HG03060 (cell line): ENCODE measurements around the gene GAB3.

Experiments
- ATAC-seq: cut with Tn5 transposase; IDR thresholded peaks from one replicate; pipeline ENCODE4 v1.9.1; 2021; ENCODE audit warnings: low read depth, moderate number of reproducible peaks; ENCODE audit not compliant: unreplicated experiment

GAB3 gene

DNA sequence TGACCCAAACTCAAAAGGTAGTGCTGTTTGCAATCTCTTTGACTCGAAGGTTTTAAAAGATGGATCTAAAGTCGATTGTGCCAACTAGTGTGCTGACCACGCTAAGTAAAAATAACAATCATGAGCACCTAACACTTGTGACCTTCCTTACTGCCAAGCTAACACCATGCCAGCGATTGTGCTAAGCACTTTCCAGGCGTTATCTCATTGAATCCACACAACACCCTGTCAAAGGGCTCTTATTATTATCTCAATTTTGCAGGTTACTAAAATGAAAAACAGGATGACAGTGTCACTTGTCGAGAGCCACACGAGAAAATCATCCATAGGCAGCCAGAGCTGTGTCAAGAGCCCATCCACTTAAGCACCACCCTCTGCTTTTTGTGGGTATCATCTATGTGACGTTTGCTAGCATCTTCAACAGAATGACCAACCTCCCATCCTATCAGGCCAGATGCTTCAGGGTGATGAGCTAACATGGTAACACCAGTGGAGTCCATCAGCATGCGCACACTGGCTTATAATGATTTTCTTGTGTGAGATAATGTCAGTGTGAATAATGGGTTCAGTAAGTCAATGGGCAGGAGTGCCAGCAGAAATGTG, 893 bp upstream of the GAB3 start:
- no peak for ATAC-seq

DNA sequence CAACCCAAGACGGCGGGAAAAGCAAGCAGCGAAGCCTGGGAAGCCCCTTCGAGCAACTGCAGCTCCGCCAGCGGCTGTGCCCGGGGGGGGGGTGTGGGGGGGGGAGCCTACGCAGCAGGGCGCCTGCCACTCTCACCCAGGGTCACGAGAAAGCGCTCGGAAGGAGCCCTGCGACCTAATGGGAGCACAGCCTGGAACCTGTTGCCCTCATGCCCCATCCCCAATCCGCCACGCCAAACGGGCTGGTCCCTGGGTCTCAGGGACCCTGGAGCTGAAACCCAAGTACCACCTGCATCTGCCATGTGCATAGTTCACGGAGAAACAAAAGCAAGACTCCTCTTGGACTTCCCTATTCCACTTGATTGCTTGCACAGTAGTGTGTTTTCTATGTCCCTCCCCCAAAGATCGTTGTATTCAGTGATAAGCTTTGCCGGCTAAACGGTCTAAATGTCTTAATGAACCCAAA, 359 bp upstream of the GAB3 start:
- ATAC-seq = no peak

DNA sequence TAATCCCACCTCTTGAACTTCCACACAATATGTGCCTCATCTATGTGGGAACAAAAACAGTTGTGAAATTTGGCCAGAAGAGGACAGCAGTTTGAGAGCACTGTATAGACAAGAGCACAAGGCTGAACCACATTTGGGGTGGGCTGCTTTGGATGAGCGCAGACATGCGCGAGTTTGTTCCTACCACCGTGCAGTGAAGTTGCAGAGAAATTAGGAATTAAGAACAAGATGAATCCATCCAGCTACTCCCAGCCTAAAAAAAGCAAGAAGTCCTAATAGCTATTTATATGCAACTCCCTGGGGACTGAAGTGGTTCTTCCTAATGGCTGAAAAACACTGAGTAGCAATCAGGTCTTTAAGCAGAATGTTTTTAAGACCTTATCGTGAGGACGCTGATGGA, 1.0 kb downstream of the GAB3 start:
- no peak for ATAC-seq

DNA sequence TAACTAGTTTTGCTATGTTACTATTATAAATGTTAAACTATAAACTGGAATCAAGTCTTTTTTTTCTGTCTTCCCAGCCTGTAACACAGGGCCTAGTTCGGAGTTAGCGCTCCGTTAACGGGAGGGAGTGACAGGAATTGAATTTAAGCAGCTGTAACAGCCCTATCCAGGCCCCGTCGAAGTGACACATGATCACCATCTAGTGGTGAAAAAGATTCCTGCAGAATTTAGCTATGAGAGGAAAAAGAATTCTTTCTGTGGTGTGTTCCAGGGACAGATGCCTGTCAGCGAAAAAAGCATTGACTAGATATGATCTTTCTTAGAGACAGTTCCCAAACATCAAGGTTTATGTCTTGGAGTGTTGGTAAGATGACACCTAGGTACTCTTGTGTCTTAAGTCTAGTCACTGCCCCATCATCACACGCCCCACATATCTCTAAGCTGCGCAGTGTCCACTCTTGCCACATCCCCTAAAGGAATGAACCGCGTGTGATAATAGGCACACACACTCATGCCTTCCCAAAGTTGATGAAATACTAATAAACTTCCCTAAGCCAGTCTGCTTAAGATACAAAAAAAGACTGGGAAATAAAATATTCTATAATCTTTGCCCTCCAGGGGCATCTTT, 2.1 kb downstream of the GAB3 start:
- no peak for ATAC-seq

DNA sequence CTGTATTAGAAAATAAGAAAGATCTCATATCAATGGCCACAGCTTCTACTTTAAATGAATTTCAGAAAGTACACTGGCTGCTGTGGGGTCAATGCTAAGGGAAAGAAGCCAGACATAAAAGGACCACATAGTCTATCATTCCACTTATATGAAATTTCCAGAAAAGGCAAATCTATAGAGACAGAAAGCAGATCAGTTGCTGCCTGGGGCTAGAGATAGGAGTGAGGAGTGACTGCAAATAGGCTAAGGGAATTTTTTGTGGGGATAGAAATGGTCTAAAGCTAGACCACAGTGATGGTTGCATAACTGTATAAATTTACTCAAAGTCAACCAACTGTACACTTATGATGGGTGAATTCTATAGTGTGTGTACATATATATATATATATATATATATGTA, 8.3 kb downstream of the GAB3 start:
- no peak for ATAC-seq

DNA sequence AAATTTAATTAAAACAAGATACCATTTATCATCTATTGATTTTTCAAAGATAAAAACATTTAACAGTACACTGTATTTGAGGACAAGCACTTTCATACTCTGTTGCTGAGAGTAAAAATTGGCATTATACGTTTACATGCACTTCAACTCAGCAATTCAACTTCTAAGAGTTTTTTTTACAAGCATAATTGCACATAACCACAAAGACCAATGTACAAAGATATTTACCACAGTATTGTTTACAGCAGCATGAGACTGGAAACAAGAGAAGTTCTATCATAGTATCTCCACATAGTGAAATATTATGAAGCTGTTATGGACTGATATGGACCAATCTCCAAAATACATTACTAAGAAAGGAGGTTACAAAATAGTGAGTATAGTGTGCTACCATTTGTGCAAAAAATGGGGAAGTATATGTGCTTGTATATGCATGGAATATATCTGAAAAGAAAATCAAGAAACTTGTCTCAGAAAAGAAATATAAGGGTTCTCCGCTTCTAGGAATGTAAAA, 10.9 kb downstream of the GAB3 start:
- no peak for ATAC-seq

DNA sequence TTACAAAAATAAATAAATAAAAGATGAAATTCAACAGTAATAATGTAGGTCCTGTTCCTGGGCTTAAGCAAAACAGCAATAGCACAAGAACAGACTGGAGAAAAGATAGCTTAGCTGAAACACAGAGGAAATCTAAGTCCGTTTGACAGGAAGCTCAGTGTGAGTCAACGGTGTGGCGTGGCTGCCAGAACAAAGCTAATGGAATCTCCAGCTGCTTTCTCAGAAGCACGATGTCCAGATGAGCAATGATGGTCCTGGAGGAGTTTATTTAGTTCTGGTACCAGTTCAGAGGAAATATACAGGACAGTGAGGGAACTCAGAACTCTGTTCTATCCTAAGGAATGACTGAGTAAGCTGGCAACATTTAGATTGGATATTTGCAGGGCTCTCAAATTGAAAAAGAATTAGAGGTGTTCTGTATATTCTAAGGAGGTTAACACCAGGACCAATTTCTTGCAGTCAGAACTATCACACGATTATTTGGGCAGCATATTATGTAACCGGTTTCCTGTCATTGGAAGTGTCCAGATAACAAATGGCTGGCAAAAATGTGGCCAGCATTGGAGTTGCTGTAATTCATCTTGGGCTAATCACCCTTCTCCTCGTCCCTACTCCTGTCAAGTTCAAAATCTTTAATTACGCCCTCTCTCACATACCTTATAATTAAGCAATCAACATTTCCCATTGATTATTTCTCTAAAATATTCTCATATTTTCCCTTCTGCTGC, 12.7 kb downstream of the GAB3 start:
- ATAC-seq = no peak

DNA sequence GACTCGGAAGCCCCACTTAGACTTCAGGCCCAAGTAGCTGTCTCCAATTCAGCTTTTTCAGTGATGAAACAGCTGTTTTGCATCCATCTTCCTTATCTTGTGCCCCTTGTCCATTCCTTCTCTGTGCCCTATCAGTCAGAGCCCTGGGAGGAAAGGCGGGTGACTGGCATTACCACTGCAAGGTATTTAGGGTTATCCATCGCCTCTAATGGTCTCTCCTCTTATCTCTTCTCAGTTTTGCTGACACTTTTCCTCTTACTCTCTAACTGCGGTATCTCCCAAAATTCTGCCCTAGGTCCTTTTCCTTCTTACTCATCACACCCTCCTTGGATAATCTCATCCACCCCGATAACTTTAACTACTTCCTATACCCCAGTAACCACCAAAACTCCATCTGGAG, 13.7 kb downstream of the GAB3 start:
- ATAC-seq = no peak

DNA sequence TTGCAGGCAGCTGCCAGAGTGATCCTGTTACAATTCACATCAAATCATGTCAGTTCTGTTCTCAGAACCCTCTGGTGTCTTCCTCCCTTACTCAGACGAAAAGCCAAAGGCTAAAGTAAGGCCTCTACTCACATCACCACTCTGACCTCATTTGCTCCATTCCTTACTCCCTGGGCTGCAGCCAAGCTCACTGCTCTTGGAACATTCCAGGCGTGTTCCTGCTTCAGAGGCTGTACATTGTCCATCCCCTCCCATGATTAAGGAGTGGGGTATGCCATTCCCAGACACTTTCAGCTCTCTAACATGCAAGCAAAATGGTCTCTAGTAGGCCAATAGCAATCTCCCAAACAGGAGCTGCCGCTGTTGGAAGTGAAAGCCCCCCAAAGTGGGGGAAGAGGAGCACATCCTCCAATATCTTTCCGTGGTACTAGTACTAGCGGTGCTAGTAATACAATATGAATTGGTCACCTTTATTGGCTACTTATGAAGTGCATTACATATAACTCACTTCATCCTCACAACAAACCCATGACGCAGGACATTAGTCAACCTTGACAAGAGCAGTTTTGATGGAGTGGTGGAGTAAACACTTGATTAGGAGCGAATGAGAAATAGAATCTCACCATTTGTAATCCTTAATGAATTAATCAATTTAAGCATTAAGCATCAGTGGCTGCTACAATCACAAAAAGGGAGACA, 15.0 kb downstream of the GAB3 start:
- ATAC-seq = no peak

DNA sequence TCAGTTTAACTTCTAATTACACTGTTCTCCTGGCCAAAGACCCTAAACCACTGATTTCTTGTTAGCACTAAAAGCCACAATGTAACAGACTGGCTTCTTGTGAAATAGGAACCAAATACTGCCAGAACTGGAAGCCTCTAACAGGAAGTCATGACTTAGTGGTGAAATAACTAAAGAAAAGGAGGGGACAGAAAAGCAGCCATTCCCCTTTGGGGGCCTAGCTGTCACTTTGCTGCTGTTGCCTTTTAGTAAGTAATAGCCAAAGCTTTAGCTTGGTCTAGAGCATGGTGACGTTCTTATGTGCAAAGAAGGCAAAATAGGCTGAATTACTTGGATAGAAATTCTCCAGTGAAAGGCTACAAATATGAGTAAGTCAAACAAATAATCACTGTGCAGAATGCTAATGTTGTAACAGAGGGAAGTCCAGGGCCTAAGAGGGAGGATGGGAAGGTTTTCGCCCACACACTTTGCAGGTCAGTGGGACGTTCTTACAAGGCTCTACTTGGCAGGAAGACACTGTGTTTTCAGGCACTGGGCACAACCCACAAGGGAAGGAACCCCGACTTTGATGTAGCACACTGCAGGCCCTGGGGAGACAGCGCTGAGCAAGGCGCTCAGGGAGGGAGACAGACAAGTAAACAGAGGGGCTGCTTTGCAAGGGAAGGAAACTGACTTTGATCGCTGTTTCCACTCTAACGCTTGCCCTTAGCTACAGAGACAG, 16.7 kb downstream of the GAB3 start:
- ATAC-seq = no peak

DNA sequence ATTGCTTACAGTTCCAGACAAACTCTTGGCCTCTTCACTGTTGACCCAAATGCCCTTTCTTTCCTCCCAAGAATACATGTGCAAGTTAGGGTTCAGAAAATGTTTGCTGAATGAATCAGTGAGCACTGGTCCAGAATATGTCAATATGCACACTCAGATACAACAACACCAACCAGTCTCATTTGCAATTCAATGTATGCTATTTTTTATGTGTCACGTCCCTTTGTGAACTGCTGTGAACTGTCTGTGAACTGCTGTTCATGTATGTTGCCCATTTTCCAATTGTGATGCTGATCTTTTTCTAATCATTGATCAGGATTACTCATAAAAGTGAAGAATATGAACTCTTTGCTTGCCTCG, 17.8 kb downstream of the GAB3 start:
- ATAC-seq = no peak

DNA sequence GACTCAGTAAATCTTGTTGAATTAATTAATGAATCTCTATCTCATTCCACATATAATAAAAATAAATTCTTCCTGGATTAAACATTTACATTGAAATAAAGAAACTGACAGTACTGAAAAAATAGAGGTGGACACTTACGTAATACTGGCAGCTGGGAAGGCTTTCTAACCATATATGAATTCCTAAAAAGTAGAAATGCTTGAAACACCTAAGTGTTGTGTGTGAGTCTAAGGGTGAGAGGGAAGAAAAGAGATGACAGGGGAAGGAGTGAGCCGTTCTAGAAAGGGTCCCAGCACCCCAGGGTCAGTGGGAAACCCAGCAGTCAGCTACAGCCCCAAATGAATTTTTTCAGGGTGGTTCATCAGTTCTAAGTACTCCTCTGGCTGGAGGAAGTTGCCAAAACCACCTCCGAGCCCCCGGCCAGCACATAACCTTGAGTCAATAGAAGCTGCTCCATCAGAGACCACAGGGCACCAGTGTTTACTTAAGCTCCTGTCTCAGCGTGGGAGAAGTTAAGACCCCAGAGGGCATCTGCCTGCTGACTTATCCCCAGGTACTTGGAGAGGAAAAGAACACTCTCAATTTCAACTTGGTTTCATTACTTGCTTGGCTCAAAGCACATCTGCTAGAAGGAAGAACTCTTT, 18.3 kb downstream of the GAB3 start:
- no peak for ATAC-seq

DNA sequence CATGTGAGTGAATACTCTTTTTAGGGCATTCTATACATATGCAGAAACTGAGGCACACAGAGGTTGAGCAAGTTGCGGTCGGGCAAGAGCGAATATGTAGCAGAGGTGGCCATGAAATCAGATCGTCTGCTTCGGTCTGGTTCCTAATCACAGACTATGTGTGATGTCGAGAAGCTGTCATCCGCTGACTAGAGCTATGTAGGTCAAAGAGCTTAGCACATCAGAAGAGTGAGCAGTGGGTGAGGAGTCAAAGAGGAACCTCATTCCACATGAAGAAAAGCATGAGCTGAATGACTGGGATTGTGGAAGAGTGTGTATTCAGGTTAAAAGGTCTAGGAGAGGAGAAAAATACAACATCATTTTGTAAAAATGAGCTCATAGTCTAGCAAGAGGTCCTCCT, 19.0 kb downstream of the GAB3 start:
- ATAC-seq = no peak

DNA sequence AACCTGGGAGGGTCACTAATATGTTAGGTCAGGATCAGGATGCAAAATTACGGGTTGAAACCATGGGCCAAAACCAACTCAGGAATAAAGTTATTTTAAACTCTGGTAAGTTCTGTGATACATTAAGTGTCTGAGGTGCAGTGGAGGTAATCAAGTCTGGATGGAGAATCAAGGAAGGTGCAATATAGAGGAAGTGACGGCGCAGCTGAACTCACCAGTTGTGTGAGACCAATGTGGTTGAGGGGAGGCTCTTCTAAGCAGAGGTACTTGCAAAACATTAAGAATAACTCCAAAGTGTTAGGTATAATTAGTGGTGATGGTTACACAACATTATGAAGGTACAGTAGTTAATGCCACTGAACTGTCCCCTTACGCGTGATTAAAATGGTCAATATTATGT, 19.7 kb downstream of the GAB3 start:
- ATAC-seq = no peak

DNA sequence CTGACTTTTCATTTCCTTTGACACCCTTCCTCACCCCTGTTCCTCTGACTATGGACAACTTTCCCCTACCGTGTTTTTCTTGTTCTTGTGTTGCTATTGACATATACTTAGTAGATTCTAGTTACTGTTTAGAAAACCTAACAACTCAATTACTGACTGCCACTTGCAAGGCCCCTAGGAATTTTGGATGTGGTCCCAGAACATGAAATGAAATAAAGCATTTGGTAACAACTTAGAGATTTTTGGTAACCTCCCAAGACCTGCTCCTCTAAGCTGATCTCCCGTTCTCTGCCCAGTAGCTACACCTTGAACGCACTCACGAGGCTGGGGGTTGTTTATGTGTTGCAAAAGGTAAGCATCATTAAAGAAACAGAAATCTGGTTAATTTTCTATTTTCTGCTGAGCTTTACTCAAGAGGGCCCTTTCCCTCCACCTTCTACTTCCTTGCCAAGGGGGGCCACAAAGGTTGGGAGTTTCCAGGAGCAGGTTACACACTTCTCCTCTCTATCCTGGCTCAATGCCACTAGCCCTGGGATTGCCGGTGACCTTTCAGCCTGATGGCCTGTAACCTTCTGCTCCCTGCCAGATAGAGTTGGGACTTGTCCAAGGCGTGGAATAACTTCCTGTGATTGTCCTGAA, 20.5 kb downstream of the GAB3 start:
- ATAC-seq = no peak

DNA sequence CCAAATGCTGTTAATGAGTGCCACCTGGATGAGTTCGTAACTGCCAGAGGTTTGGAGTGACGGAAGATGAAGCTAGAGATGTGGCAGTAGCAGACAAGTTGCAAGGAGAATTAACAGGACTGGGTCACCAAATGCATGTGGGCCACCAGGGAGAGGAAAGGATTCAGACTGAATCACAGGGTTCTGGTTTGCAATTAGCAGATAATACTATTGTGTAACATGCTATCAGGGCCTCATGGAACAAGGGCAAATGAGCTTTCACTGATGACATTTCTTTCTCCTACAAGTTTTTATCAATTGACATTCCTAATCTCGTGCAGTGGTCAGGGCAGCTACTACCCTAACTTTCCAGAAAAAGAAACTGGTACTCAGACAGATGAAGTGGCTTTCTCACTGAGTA, 21.4 kb downstream of the GAB3 start:
- ATAC-seq = no peak

DNA sequence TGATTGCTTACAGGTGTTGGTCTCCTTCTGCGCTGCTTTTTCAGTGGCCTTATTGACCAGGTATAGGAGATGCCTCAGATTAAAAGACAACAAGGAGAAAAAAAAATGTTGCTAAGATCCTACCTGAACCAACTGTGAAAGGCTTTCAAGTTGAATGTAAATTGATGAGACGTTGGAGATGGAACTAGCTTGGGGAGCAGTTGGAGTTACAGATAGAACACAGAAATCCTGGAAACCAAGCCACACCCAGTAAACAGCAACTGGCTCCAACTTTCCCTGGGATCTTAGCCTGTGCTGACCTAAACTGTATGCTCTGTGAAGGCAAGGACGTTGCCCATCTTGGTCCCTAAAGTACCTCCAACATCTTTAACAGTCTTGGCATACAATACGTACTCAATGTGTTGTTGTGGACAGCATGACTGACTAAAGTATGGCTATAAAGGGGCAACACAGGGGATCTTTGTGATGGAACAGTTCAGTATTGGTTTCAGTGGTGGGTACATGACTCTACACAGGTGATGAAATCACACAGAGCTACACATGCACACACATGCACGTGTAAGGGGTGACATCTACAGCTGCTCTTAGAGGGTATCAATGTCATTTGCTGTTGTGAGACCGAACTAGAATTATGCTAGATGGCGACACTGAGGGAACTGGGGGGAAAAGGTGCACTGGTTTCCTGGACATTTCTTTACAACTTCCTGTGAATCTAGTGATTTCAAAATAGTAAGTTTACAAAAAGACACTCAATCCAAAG, 22.3 kb downstream of the GAB3 start:
- no peak for ATAC-seq

DNA sequence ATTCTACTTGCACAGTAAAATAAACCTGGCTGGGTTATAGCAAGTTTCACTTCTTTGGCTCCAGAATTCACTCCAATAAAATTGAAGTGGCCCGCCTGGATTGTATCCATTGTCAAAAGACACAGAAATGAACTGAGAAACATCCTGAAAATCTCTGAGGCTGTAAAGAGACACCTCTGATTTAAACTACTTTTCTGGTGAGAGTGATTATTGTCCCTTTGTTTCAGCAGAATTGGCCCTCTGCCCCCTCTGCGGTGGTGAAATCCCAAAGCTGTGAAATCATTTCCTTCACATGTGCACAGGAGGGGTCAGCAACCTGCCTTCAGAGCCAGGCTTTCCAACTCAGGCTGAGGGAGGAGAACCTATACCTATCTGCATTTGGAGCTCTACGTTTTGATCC, 23.0 kb downstream of the GAB3 start:
- ATAC-seq = no peak

DNA sequence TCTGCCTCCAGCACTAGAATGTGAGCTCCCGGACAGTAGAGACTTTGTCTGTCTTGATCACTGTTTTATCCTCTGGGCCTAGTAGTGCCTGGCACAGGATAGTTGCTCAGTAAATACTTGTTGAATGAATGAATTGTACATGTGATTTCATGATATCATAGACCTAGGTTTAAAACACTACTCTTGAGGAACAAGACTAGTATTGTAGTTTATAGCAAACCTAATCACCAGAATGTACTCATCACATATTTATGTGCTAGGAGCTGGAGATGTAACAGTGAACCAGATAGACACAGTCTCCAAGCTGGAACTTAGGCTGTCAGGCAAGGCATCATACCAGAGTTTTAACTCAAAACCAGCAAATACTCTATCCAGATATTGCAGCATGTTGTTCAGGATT, 23.5 kb downstream of the GAB3 start:
- ATAC-seq = no peak
